Liver (tissue), 9 donors: ENCODE measurements around the gene TBCD. TPM values are rescaled to one million over a fixed set of nuclear protein-coding genes. Genes with fewer than 3 reads are reported as not detected.

Source experiments
- DNase-seq: peaks from one replicate; pipeline ENCODE4 v3.0.0-alpha.2; 2017; ENCODE audit warnings: low spot score
- H3K27ac ChIP-seq, 2 donors: one replicate each; pipeline ENCODE4 v1.7.0; 2013; ENCODE audit warnings: inconsistent platforms in 2 of 2, low read length in 2 of 2, control low read depth in 1 of 2, low read depth in 1 of 2, mild to moderate bottlenecking in 1 of 2
- H3K27me3 ChIP-seq, 4 donors: one replicate each; pipeline versions ENCODE4 v1.6.1 to v1.7.0; 2013; ENCODE audit warnings: low read length in 3 of 4, inconsistent platforms in 1 of 4, mild to moderate bottlenecking in 1 of 4, moderate library complexity in 1 of 4; ENCODE audit not compliant: control insufficient read depth in 4 of 4, insufficient read depth in 4 of 4
- H3K36me3 ChIP-seq, 4 donors: one replicate each; pipeline versions ENCODE4 v1.6.1 to v1.7.0; 2013; ENCODE audit warnings: low read length in 3 of 4, mild to moderate bottlenecking in 3 of 4, low read depth in 1 of 4, moderate library complexity in 1 of 4; ENCODE audit not compliant: control insufficient read depth in 4 of 4, insufficient read depth in 3 of 4
- H3K4me1 ChIP-seq, 4 donors: one replicate each; pipeline versions ENCODE4 v1.6.1 to v1.7.0; 2013; ENCODE audit warnings: low read length in 3 of 4, mild to moderate bottlenecking in 3 of 4, moderate library complexity in 1 of 4; ENCODE audit not compliant: control insufficient read depth in 4 of 4, insufficient read depth in 4 of 4
- H3K4me3 ChIP-seq, 3 donors: one replicate each; pipeline versions ENCODE4 v1.6.1 to v1.7.0; 2013; ENCODE audit warnings: low read length in 3 of 3, control low read depth in 1 of 3, low read depth in 1 of 3, mild to moderate bottlenecking in 1 of 3
- H3K9ac ChIP-seq, 2 donors: one replicate each; pipeline ENCODE4 v1.7.0; 2013; ENCODE audit warnings: low read length in 2 of 2, mild to moderate bottlenecking in 2 of 2, moderate library complexity in 2 of 2, control low read depth in 1 of 2, low read depth in 1 of 2
- H3K9me3 ChIP-seq, 4 donors: one replicate each; pipeline versions ENCODE4 v1.6.1 to v1.7.0; 2013; ENCODE audit warnings: low read length in 3 of 4; ENCODE audit not compliant: control insufficient read depth in 4 of 4
- ATF3 ChIP-seq: IDR thresholded peaks from 2 replicates; pipeline ENCODE4 v1.6.1; 2016; ENCODE audit warnings: antibody characterized with exemption
- CTCF ChIP-seq: fragments of 150-350 bp; IDR thresholded peaks from 2 replicates; pipeline ENCODE4 v1.5.1; 2017; ENCODE audit warnings: improper control_type of control experiment, low read depth, low read length; ENCODE audit not compliant: missing input control
- EGR1 ChIP-seq, 2 donors: IDR thresholded peaks; 2 replicates each; pipeline ENCODE4 v1.6.1; 2016 to 2018; ENCODE audit warnings: antibody characterized with exemption in 2 of 2, low read depth in 2 of 2
- FOXA1 ChIP-seq: IDR thresholded peaks from 2 replicates; pipeline ENCODE4 v1.6.1; 2016; ENCODE audit warnings: antibody characterized with exemption
- FOXA2 ChIP-seq: IDR thresholded peaks from 2 replicates; pipeline ENCODE4 v1.6.1; 2016; ENCODE audit warnings: antibody characterized with exemption
- GABPA ChIP-seq, 2 donors: IDR thresholded peaks in 1 of 2; conservative IDR thresholded peaks in 1 of 2; 2 replicates each; pipeline ENCODE4 v1.6.1; 2016; ENCODE audit warnings: antibody characterized with exemption in 2 of 2, mild to moderate bottlenecking in 1 of 2, moderate library complexity in 1 of 2
- HNF4A ChIP-seq, 2 donors: conservative IDR thresholded peaks; 2 replicates each; pipeline ENCODE4 v1.6.1; 2016; ENCODE audit warnings: antibody characterized with exemption in 2 of 2, mild to moderate bottlenecking in 2 of 2
- HNF4G ChIP-seq: IDR thresholded peaks from 2 replicates; pipeline ENCODE4 v1.6.1; 2016; ENCODE audit warnings: antibody characterized with exemption
- JUND ChIP-seq, 2 donors: IDR thresholded peaks; 2 replicates each; pipeline ENCODE4 v1.6.1; 2016; ENCODE audit warnings: antibody characterized with exemption in 2 of 2
- MAX ChIP-seq: IDR thresholded peaks from 2 replicates; pipeline ENCODE4 v1.6.1; 2016; ENCODE audit warnings: antibody characterized with exemption
- NR2F2 ChIP-seq: IDR thresholded peaks from 2 replicates; pipeline ENCODE4 v1.6.1; 2016; ENCODE audit warnings: antibody characterized with exemption
- RAD21 ChIP-seq, 2 donors: IDR thresholded peaks; 2 replicates each; pipeline ENCODE4 v1.6.1; 2016; ENCODE audit warnings: antibody characterized with exemption in 2 of 2, mild to moderate bottlenecking in 2 of 2
- REST ChIP-seq: IDR thresholded peaks from 2 replicates; pipeline ENCODE4 v1.6.1; 2016; ENCODE audit warnings: antibody characterized with exemption, mild to moderate bottlenecking
- SP1 ChIP-seq: IDR thresholded peaks from 2 replicates; pipeline ENCODE4 v1.6.1; 2018; ENCODE audit warnings: antibody characterized with exemption, mild to moderate bottlenecking
- TAF1 ChIP-seq: conservative IDR thresholded peaks from 2 replicates; pipeline ENCODE4 v1.6.1; 2016; ENCODE audit warnings: antibody characterized with exemption, mild to moderate bottlenecking
- ZBTB33 ChIP-seq: IDR thresholded peaks from 2 replicates; pipeline ENCODE4 v1.6.1; 2016; ENCODE audit warnings: antibody characterized with exemption
- WGBS: extraction: QIAGEN DNeasy Blood & Tissue Kit; methylation state at CpG from one replicate; pipeline ENCODE4 v1.1.7; 2013; 5-methylcytosine and 5-hydroxymethylcytosine counted together
- polyA plus RNA-seq, 2 donors: library from polyadenylated mRNA; stranded (reverse) in 1 of 2; unstranded in 1 of 2; fragments of 200-250 nt in 1 of 2; fragments of >200 nt in 1 of 2; fragmentation: Nextera tagmentation in 1 of 2; extraction: Ambion mirVana in 1 of 2; gene quantifications; one replicate each; pipeline versions ENCODE4 v1.2.1 to v1.2.3, GENCODE V29; 2013 to 2015
- total RNA-seq, 2 donors: library from RNA; depleted of rRNA; stranded (reverse); fragments of >200 nt; gene quantifications; one replicate each; pipeline ENCODE4 v1.2.3, GENCODE V29; 2014
- donor health status: healthy.
- donor health status: healthy.
- donor health status: healthy.
- donor health status: healthy.
- donor health status: healthy.

Gene TBCD
- total and polyA plus RNA-seq, 4 donors = 29.8 to 42.2 (median 33.0) TPM

- Histone ChIP-seq H3K27me3 (no peaks in the 10 kb centered on the region), H3K4me1 (peaks cover 13 to 36% (median 22%) of the 10 kb centered on the region in 4 donors), H3K9ac (peak within 1 kb of the TSS; percentile 47 to 62), H3K36me3 (peaks cover 0 to 16% (median 8%) of the 10 kb centered on the region in 4 donors), H3K27ac (peak within 1 kb of the TSS; percentile 69 to 76), H3K9me3 (peaks cover 0 to 1% (median 0%) of the 10 kb centered on the region in 4 donors), H3K4me3 (peak within 1 kb of the TSS; percentile 75 to 91 (median 78))
- TF ChIP-seq FOXA1 (no peak), TAF1 (no peak), FOXA2 (no peak), CTCF (no peak), SP1 (no peak), MAX (no peak), ZBTB33 (no peak), ATF3 (no peak), EGR1 (IDR thresholded peaks at IDR 0.05; ENCODE audit: low read depth in 2 of 2) (no peak), JUND (IDR thresholded peaks at IDR 0.05) (no peak), RAD21 (IDR thresholded peaks at IDR 0.05) (no peak)
- peak; percentile 79 for DNase-seq
- WGBS = 4% methylated on average over 101 of the region's 101 CpGs
Measured at GRCh38 chr17:82734987-82735866, 16.6 kb upstream of the TBCD start, which contains the start of gene FN3K. Gene FN3K (plus strand): TSS chr17:82735615. CDS start chr17:82735637, 22 bp downstream.

- Histone ChIP-seq H3K9me3 (peaks cover 0 to 4% (median under 1%) of the 10 kb centered on the region in 4 donors), H3K9ac (peak overlapping the region; percentile 47 to 62), H3K36me3 (peaks cover 0 to 18% (median 17%) of the 10 kb centered on the region in 4 donors), H3K4me3 (peak overlapping the region; percentile 14 to 91 (median 78)), H3K27me3 (no peaks in the 10 kb centered on the region), H3K4me1 (peaks cover 15 to 44% (median 28%) of the 10 kb centered on the region in 4 donors), H3K27ac (peak overlapping the region; percentile 19 to 69)
- DNase-seq = no peak
- WGBS = 54% methylated on average over 18 of the region's 18 CpGs
- TF ChIP-seq REST (no peak), FOXA1 (no peak), TAF1 (no peak), HNF4A (conservative IDR thresholded peaks at IDR 0.05) (no peak), FOXA2 (no peak), JUND (IDR thresholded peaks at IDR 0.05) (no peak), EGR1 (IDR thresholded peaks at IDR 0.05; ENCODE audit: low read depth in 2 of 2) (no peak), HNF4G (no peak), MAX (no peak), CTCF (no peak), GABPA (IDR thresholded peaks at IDR 0.05 in 1 of 2, conservative IDR thresholded peaks at IDR 0.05 in 1 of 2) (no peak), SP1 (no peak), ATF3 (no peak), NR2F2 (no peak)
Measured at GRCh38 chr17:82736511-82737185, 15.2 kb upstream of the TBCD start.
